ENCODE results near the gene COPS7B. TPM values are rescaled to one million over a fixed set of nuclear protein-coding genes. Genes with fewer than 3 reads are reported as not detected.

The COPS7B gene
- total RNA-seq (12.1 and 17.7 TPM in 2 replicates), polyA plus RNA-seq (39.5 and 44.8 TPM in 2 replicates), polyA minus RNA-seq (ENCODE audit: low replicate concordance) (32.0 and 36.9 TPM in 2 replicates)
- 22.1 and 27.2 TPM in 2 replicates for polyA plus RNA-seq (2012)

- TF ChIP-seq EZH2 (IDR thresholded peaks at IDR 0.05; ENCODE audit: low read length, missing control alignments) = no peak
- peak; percentile 45 to 57 for TF ChIP-seq CTCF (conservative IDR thresholded peaks at IDR 0.05 in 1 of 2, IDR thresholded peaks at IDR 0.05 in 1 of 2; ENCODE audit: low read depth in 1 of 2, low read length in 2 of 2)
- H3K79me2 ChIP-seq (ENCODE audit: control insufficient read depth, insufficient read depth, low read length) = peaks cover 38% of the 10 kb centered on the region
Measured at GRCh38 chr2:231786177-231786916, at the start of gene COPS7B. COPS7B (plus strand) TSS chr2:231786445; CDS start chr2:231788571, 2,126 bp downstream.

GRCh38 chr2:231737761-231738160 is 48.5 kb upstream of the COPS7B start:
- no peak overlapping the region for H2AFZ ChIP-seq (ENCODE audit: low read length)
- DNase-seq (ENCODE audit: low read depth in 2 of 2) = no peak
- no peaks in the 10 kb centered on the region for H4K20me1 ChIP-seq (ENCODE audit: control insufficient read depth, extremely low read depth, insufficient read depth, low read length)
- no peaks in the 10 kb centered on the region for H3K27me3 ChIP-seq (ENCODE audit: control insufficient read depth, insufficient read depth, low read length)
- no peaks in the 10 kb centered on the region for H3K36me3 ChIP-seq (ENCODE audit: control insufficient read depth, insufficient read depth, low read length)
- no peaks in the 10 kb centered on the region for H3K4me1 ChIP-seq (ENCODE audit: control insufficient read depth, extremely low read depth, insufficient read depth, low read length)
- no peak for TF ChIP-seq EZH2 (IDR thresholded peaks at IDR 0.05; ENCODE audit: low read length, missing control alignments)
- no peak for TF ChIP-seq CTCF (conservative IDR thresholded peaks at IDR 0.05 in 1 of 2, IDR thresholded peaks at IDR 0.05 in 1 of 2; ENCODE audit: low read depth in 1 of 2, low read length in 2 of 2)
- no peaks in the 10 kb centered on the region for H3K9me3 ChIP-seq (ENCODE audit: control insufficient read depth, insufficient read depth, low read depth, low read length)
- H3K27ac ChIP-seq (ENCODE audit: insufficient read depth, low read length) = no peak overlapping the region
- no peak overlapping the region for H3K4me3 ChIP-seq (replicated peaks in 1 of 4; ENCODE audit: control extremely low read depth in 1 of 4, insufficient read depth in 1 of 4, low read depth in 3 of 4, low read length in 4 of 4)
- H3K9ac ChIP-seq (ENCODE audit: insufficient read depth, low read length) = no peak overlapping the region
- H3K79me2 ChIP-seq (ENCODE audit: control insufficient read depth, insufficient read depth, low read length) = no peaks in the 10 kb centered on the region
- H3K4me2 ChIP-seq (ENCODE audit: extremely low read depth, insufficient read depth, low read length) = no peak overlapping the region

More at GRCh38 chr2:231786177-231786916, at the start of gene COPS7B:
- Histone ChIP-seq H3K4me2 (ENCODE audit: extremely low read depth, insufficient read depth, low read length) (peak within 1 kb of the TSS; percentile 97), H3K9ac (ENCODE audit: insufficient read depth, low read length) (peak within 1 kb of the TSS; percentile 74), H2AFZ (ENCODE audit: low read length) (peak within 1 kb of the TSS; percentile 97), H3K27ac (ENCODE audit: insufficient read depth, low read length) (peak within 1 kb of the TSS; percentile 59), H3K36me3 (ENCODE audit: control insufficient read depth, insufficient read depth, low read length) (peaks cover 7% of the 10 kb centered on the region), H3K4me1 (ENCODE audit: control insufficient read depth, extremely low read depth, insufficient read depth, low read length) (no peaks in the 10 kb centered on the region), H3K27me3 (ENCODE audit: control insufficient read depth, insufficient read depth, low read length) (no peaks in the 10 kb centered on the region), H4K20me1 (ENCODE audit: control insufficient read depth, extremely low read depth, insufficient read depth, low read length) (no peaks in the 10 kb centered on the region), H3K4me3 (replicated peaks in 1 of 4; ENCODE audit: control extremely low read depth in 1 of 4, insufficient read depth in 1 of 4, low read depth in 3 of 4, low read length in 4 of 4) (peak within 1 kb of the TSS; percentile 69 to 98 (median 88)), H3K9me3 (ENCODE audit: control insufficient read depth, insufficient read depth, low read depth, low read length) (no peaks in the 10 kb centered on the region)
- peak; percentile 80 to 82 for DNase-seq (ENCODE audit: low read depth in 2 of 2)

GRCh38 chr2:231743376-231744116 is 42.7 kb upstream of the COPS7B start:
- H3K36me3 ChIP-seq (ENCODE audit: control insufficient read depth, insufficient read depth, low read length) = no peaks in the 10 kb centered on the region
- no peaks in the 10 kb centered on the region for H3K27me3 ChIP-seq (ENCODE audit: control insufficient read depth, insufficient read depth, low read length)
- no peak overlapping the region for H3K9ac ChIP-seq (ENCODE audit: insufficient read depth, low read length)
- H2AFZ ChIP-seq (ENCODE audit: low read length) = peak overlapping the region; percentile 32
- H3K4me2 ChIP-seq (ENCODE audit: extremely low read depth, insufficient read depth, low read length) = no peak overlapping the region
- DNase-seq (ENCODE audit: low read depth in 2 of 2) = no peak
- H3K79me2 ChIP-seq (ENCODE audit: control insufficient read depth, insufficient read depth, low read length) = no peaks in the 10 kb centered on the region
- H3K4me3 ChIP-seq (replicated peaks in 1 of 4; ENCODE audit: control extremely low read depth in 1 of 4, insufficient read depth in 1 of 4, low read depth in 3 of 4, low read length in 4 of 4) = no peak overlapping the region
- no peaks in the 10 kb centered on the region for H3K4me1 ChIP-seq (ENCODE audit: control insufficient read depth, extremely low read depth, insufficient read depth, low read length)
- no peaks in the 10 kb centered on the region for H4K20me1 ChIP-seq (ENCODE audit: control insufficient read depth, extremely low read depth, insufficient read depth, low read length)
- H3K27ac ChIP-seq (ENCODE audit: insufficient read depth, low read length) = no peak overlapping the region
- no peaks in the 10 kb centered on the region for H3K9me3 ChIP-seq (ENCODE audit: control insufficient read depth, insufficient read depth, low read depth, low read length)
- TF ChIP-seq CTCF (conservative IDR thresholded peaks at IDR 0.05 in 1 of 2, IDR thresholded peaks at IDR 0.05 in 1 of 2; ENCODE audit: low read depth in 1 of 2, low read length in 2 of 2) (no peak), EZH2 (IDR thresholded peaks at IDR 0.05; ENCODE audit: low read length, missing control alignments) (no peak)
